Measurements from ENCODE around the gene LRRK1.

Gene LRRK1

GRCh38 chr15:101004500-101004899 is 85.3 kb downstream of the LRRK1 start:
- WGBS: 97% methylated on average over 4 of the region's 4 CpGs
- Histone ChIP-seq H2AFZ (ENCODE audit: low read depth, low read length) (no peak overlapping the region), H3K27ac (ENCODE audit: low read length, poor library complexity, severe bottlenecking) (no peak overlapping the region), H3K14ac (ENCODE audit: low read length in 2 of 2) (no peak overlapping the region), H2BK15ac (ENCODE audit: low read depth, poor library complexity, severe bottlenecking) (no peak overlapping the region), H3K23ac (ENCODE audit: low read length in 2 of 2) (no peak overlapping the region), H3K18ac (ENCODE audit: low read depth in 1 of 2, low read length in 2 of 2) (no peak overlapping the region), H3K4me3 (ENCODE audit: insufficient read depth in 1 of 2, low read depth in 1 of 2, low read length in 2 of 2) (no peak overlapping the region), H3K4me1 (ENCODE audit: control insufficient read depth, insufficient read depth, low read depth, low read length) (peaks cover 9% of the 10 kb centered on the region), H3K27me3 (ENCODE audit: control insufficient read depth in 1 of 2, insufficient read depth in 1 of 2, low read length in 2 of 2) (peaks cover 0 to 21% of the 10 kb centered on the region in 2 experiments), H3K9ac (ENCODE audit: low read length) (no peak overlapping the region), H2BK120ac (ENCODE audit: low read depth, low read length) (no peak overlapping the region), H3K4me2 (ENCODE audit: low read length, poor library complexity, severe bottlenecking) (no peak overlapping the region), H4K91ac (ENCODE audit: low read length) (no peak overlapping the region), H2BK12ac (ENCODE audit: low read length in 2 of 2) (no peak overlapping the region), H3K4ac (ENCODE audit: low read depth in 1 of 2, low read length in 2 of 2) (no peak overlapping the region), H2AK5ac (ENCODE audit: low read length, severe bottlenecking) (no peak overlapping the region), H2BK5ac (ENCODE audit: low read depth, low read length, poor library complexity, severe bottlenecking) (no peak overlapping the region), H3K79me1 (replicated peaks; ENCODE audit: low read length, poor library complexity, severe bottlenecking) (no peaks in the 10 kb centered on the region), H3K36me3 (ENCODE audit: control insufficient read depth in 1 of 2, insufficient read depth in 2 of 2, low read depth in 1 of 2, low read length in 2 of 2) (peaks cover 0 to 35% of the 10 kb centered on the region in 2 experiments), H3K9me3 (ENCODE audit: control insufficient read depth, low read length) (peaks cover 12% of the 10 kb centered on the region), H4K8ac (ENCODE audit: low read length) (no peak overlapping the region)
- no peak for DNase-seq

DNA sequence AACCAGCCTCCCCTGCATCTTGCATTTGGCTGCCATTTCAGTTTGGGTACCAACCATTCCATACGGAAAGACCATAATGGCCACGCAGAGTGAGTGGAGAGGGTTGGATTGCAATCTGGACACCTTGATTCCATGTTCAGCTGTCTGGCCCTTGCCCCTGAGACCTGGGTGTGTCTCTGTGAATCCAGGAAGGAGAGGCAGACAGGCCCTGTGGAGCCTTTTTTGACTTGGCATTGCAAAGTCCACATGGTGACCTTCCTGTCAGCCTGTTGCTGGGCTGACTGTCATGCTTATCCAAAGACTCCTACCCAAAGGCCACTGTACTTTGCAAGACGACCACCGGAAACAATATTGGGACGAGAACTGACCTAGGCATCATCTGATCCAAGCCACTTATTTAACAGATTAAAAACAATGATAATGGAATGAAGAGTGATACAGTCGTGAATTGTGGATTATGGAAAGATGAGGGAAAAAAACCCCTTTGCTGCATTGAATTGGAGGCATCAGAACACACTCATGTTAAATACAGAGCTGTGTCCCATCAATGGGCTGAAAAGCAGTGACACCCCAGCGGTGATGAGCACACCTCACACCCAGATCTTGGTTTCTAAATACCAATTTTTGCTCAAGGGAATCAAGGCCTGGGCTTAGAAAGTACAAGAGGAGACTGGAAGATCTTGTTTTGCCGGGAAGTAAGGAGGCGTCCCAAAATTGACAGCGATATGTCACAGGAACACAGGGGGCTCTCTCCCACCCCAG is 86.0 kb downstream of the LRRK1 start:
- no peak for DNase-seq
- no peak overlapping the region for H3K23ac ChIP-seq (ENCODE audit: low read length in 2 of 2)
- H3K27ac ChIP-seq (ENCODE audit: low read length, poor library complexity, severe bottlenecking): no peak overlapping the region
- H3K14ac ChIP-seq (ENCODE audit: low read length in 2 of 2): no peak overlapping the region
- no peak overlapping the region for H2BK12ac ChIP-seq (ENCODE audit: low read length in 2 of 2)
- H3K79me1 ChIP-seq (replicated peaks; ENCODE audit: low read length, poor library complexity, severe bottlenecking): no peaks in the 10 kb centered on the region
- no peak overlapping the region for H2BK15ac ChIP-seq (ENCODE audit: low read depth, poor library complexity, severe bottlenecking)
- H3K4me1 ChIP-seq (ENCODE audit: control insufficient read depth, insufficient read depth, low read depth, low read length): peaks cover 9% of the 10 kb centered on the region
- H2BK5ac ChIP-seq (ENCODE audit: low read depth, low read length, poor library complexity, severe bottlenecking): no peak overlapping the region
- H2AK5ac ChIP-seq (ENCODE audit: low read length, severe bottlenecking): no peak overlapping the region
- peaks cover 0 to 20% of the 10 kb centered on the region in 2 experiments for H3K27me3 ChIP-seq (ENCODE audit: control insufficient read depth in 1 of 2, insufficient read depth in 1 of 2, low read length in 2 of 2)
- peaks cover 12% of the 10 kb centered on the region for H3K9me3 ChIP-seq (ENCODE audit: control insufficient read depth, low read length)
- H4K8ac ChIP-seq (ENCODE audit: low read length): no peak overlapping the region
- H4K91ac ChIP-seq (ENCODE audit: low read length): no peak overlapping the region
- H3K18ac ChIP-seq (ENCODE audit: low read depth in 1 of 2, low read length in 2 of 2): no peak overlapping the region
- H2AFZ ChIP-seq (ENCODE audit: low read depth, low read length): no peak overlapping the region
- H3K4ac ChIP-seq (ENCODE audit: low read depth in 1 of 2, low read length in 2 of 2): no peak overlapping the region
- WGBS: 96% methylated on average over 7 of the region's 10 CpGs
- H2BK120ac ChIP-seq (ENCODE audit: low read depth, low read length): no peak overlapping the region
- no peak overlapping the region for H3K9ac ChIP-seq (ENCODE audit: low read length)
- H3K36me3 ChIP-seq (ENCODE audit: control insufficient read depth in 1 of 2, insufficient read depth in 2 of 2, low read depth in 1 of 2, low read length in 2 of 2): peaks cover 0 to 38% of the 10 kb centered on the region in 2 experiments
- H3K4me3 ChIP-seq (ENCODE audit: insufficient read depth in 1 of 2, low read depth in 1 of 2, low read length in 2 of 2): no peak overlapping the region
- H3K4me2 ChIP-seq (ENCODE audit: low read length, poor library complexity, severe bottlenecking): no peak overlapping the region

- Histone ChIP-seq H3K9ac (ENCODE audit: low read length) (peak overlapping the region; percentile 75), H3K14ac (ENCODE audit: low read length in 2 of 2) (no peak overlapping the region), H3K4me3 (ENCODE audit: insufficient read depth in 1 of 2, low read depth in 1 of 2, low read length in 2 of 2) (no peak overlapping the region), H3K27me3 (ENCODE audit: control insufficient read depth in 1 of 2, insufficient read depth in 1 of 2, low read length in 2 of 2) (peaks cover 0 to under 1% of the 10 kb centered on the region in 2 experiments), H2AK5ac (ENCODE audit: low read length, severe bottlenecking) (no peak overlapping the region), H2AFZ (ENCODE audit: low read depth, low read length) (no peak overlapping the region), H3K79me1 (replicated peaks; ENCODE audit: low read length, poor library complexity, severe bottlenecking) (no peaks in the 10 kb centered on the region), H3K23ac (ENCODE audit: low read length in 2 of 2) (no peak overlapping the region), H2BK120ac (ENCODE audit: low read depth, low read length) (no peak overlapping the region), H3K18ac (ENCODE audit: low read depth in 1 of 2, low read length in 2 of 2) (no peak overlapping the region), H3K4me2 (ENCODE audit: low read length, poor library complexity, severe bottlenecking) (peak overlapping the region; percentile 61), H4K8ac (ENCODE audit: low read length) (peak overlapping the region; percentile 50), H3K9me3 (ENCODE audit: control insufficient read depth, low read length) (peaks cover 12% of the 10 kb centered on the region), H3K36me3 (ENCODE audit: control insufficient read depth in 1 of 2, insufficient read depth in 2 of 2, low read depth in 1 of 2, low read length in 2 of 2) (peaks cover 0 to 41% of the 10 kb centered on the region in 2 experiments), H2BK5ac (ENCODE audit: low read depth, low read length, poor library complexity, severe bottlenecking) (no peak overlapping the region), H3K27ac (ENCODE audit: low read length, poor library complexity, severe bottlenecking) (no peak overlapping the region), H2BK15ac (ENCODE audit: low read depth, poor library complexity, severe bottlenecking) (no peak overlapping the region), H3K4me1 (ENCODE audit: control insufficient read depth, insufficient read depth, low read depth, low read length) (peaks cover 9% of the 10 kb centered on the region), H4K91ac (ENCODE audit: low read length) (no peak overlapping the region), H3K4ac (ENCODE audit: low read depth in 1 of 2, low read length in 2 of 2) (no peak overlapping the region), H2BK12ac (ENCODE audit: low read length in 2 of 2) (no peak overlapping the region)
- DNase-seq: peak; percentile 80
- WGBS: 26% methylated on average over 27 of the region's 27 CpGs
Measured at GRCh38 chr15:101006931-101007691, 88.0 kb downstream of the LRRK1 start.
